C1 segment of cervical spinal cord (tissue), 14 donors: ENCODE data around the gene YPEL1.
"Not testable (repeated sequence)": the region's sequence is repeated elsewhere in the genome, so short reads cannot be mapped to it uniquely, and the experiment has no call there.

ENCODE experiments used
- DNase-seq, 14 donors: peaks; one replicate each; lab custom pipeline; 2025; lab: John Stamatoyannopoulos, UW

YPEL1 gene

GRCh38 chr22:21699643-21700042 is 36.0 kb downstream of the YPEL1 start:
- no peak for DNase-seq

GRCh38 chr22:21698430-21699329 is 36.9 kb downstream of the YPEL1 start:
- DNase-seq, result no peak

GRCh38 chr22:21697880-21698279 is 37.7 kb downstream of the YPEL1 start:
- DNase-seq, result no peak

- no peak for DNase-seq
Observed at GRCh38 chr22:21697021-21697771, 38.4 kb downstream of the YPEL1 start.

GRCh38 chr22:21696115-21696514 is 39.5 kb downstream of the YPEL1 start:
- no peak for DNase-seq

GRCh38 chr22:21695430-21696085 is 40.0 kb downstream of the YPEL1 start:
- no peak for DNase-seq

- no peak for DNase-seq
Observed at GRCh38 chr22:21694795-21695429, 40.7 kb downstream of the YPEL1 start.

- DNase-seq, result no peak
Observed at GRCh38 chr22:21694394-21694793, 41.2 kb downstream of the YPEL1 start.

- DNase-seq, result no peak
Observed at GRCh38 chr22:21693999-21694341, 41.6 kb downstream of the YPEL1 start.

GRCh38 chr22:21693333-21693998 is 42.1 kb downstream of the YPEL1 start:
- DNase-seq, result no peak

- DNase-seq, result not testable (repeated sequence)
Observed at GRCh38 chr22:21692856-21693255, 42.7 kb downstream of the YPEL1 start.

GRCh38 chr22:21691816-21692215 is 43.8 kb downstream of the YPEL1 start:
- DNase-seq, result no peak

- no peak for DNase-seq
Observed at GRCh38 chr22:21690401-21690801, 45.2 kb downstream of the YPEL1 start.

GRCh38 chr22:21688706-21689381 is 46.8 kb downstream of the YPEL1 start:
- DNase-seq, result no peak

GRCh38 chr22:21688341-21688705 is 47.3 kb downstream of the YPEL1 start:
- DNase-seq, result no peak

GRCh38 chr22:21687685-21688259 is 47.8 kb downstream of the YPEL1 start:
- no peak for DNase-seq

- no peak for DNase-seq
Observed at GRCh38 chr22:21686634-21687393, 48.8 kb downstream of the YPEL1 start.

GRCh38 chr22:21686193-21686608 is 49.4 kb downstream of the YPEL1 start:
- no peak for DNase-seq

GRCh38 chr22:21685164-21685513 is 50.5 kb downstream of the YPEL1 start:
- no peak for DNase-seq
